K562 (cell line): ENCODE data around the gene SAPCD1. TPM values are rescaled to one million over a fixed set of nuclear protein-coding genes. Genes with fewer than 3 reads are reported as not detected.

Experiments used
- CAMTA2 ChIP-seq: fragments of 250-450 bp; sonication (Bioruptor Pico); conservative IDR thresholded peaks from 2 replicates; pipeline ENCODE4 v1.5.1; 2022
- CBX5 ChIP-seq: IDR thresholded peaks from 2 replicates; pipeline ENCODE4 v1.6.1; 2014; ENCODE audit warnings: low read depth, borderline replicate concordance
- ESRRA ChIP-seq: fragments of 450-650 bp; IDR thresholded peaks from 2 replicates; pipeline ENCODE4 v1.6.1; 2014; ENCODE audit warnings: low read depth, mild to moderate bottlenecking, moderate library complexity, borderline replicate concordance
- FUS ChIP-seq: fragments of 200-400 bp; formaldehyde crosslinking; optimal IDR thresholded peaks from 2 replicates; pipeline ENCODE3; 2017; ENCODE audit warnings: low read depth, low read length
- KDM4B ChIP-seq, 2 experiments: fragments of 450-650 bp in 1 of 2; sonication (generic) in 1 of 2; IDR thresholded peaks; 2 replicates each; pipeline ENCODE4 v1.6.1; 2016 to 2017; ENCODE audit warnings: borderline replicate concordance in 2 of 2, antibody characterized with exemption in 1 of 2, low read depth in 1 of 2, mild to moderate bottlenecking in 1 of 2
- KLF13 ChIP-seq: fragments of 450-650 bp; IDR thresholded peaks from 2 replicates; pipeline ENCODE4 v1.6.1; 2016; ENCODE audit warnings: missing genetic modification characterization, low read depth, mild to moderate bottlenecking, missing compliant biosample characterization, moderate library complexity, borderline replicate concordance
- KLF16 ChIP-seq: IDR thresholded peaks from 2 replicates; pipeline ENCODE4 v1.6.1; 2016; ENCODE audit warnings: antibody characterized with exemption
- PHF21A ChIP-seq: fragments of 450-650 bp; IDR thresholded peaks from 2 replicates; pipeline ENCODE4 v1.6.1; 2017; ENCODE audit warnings: low read depth, borderline replicate concordance
- TCF3 ChIP-seq: sonication (generic); formaldehyde crosslinking; IDR thresholded peaks from 2 replicates; pipeline ENCODE4 v1.4.0; 2020; ENCODE audit warnings: mild to moderate bottlenecking, missing genetic modification reagents
- ZC3H4 ChIP-seq: sonication (generic); formaldehyde crosslinking; IDR thresholded peaks from 2 replicates; pipeline ENCODE4 v1.9.0; 2021; ENCODE audit warnings: missing genetic modification reagents, borderline replicate concordance
- ZNF316 ChIP-seq: fragments of 450-650 bp; IDR thresholded peaks from 2 replicates; pipeline ENCODE4 v1.6.1; 2016
- ZNF436 ChIP-seq: fragments of 250-450, 450-650 bp; sonication (Bioruptor Pico); formaldehyde crosslinking; IDR thresholded peaks from 2 replicates; pipeline ENCODE4 v1.7.0; 2020; ENCODE audit warnings: mild to moderate bottlenecking
- polyA plus RNA-seq, 8 experiments: library from polyadenylated mRNA; depleted of rRNA in 4 of 8; stranded (reverse) in 5 of 8; unstranded in 3 of 8; fragments of >200 nt; fragmentation: Nextera tagmentation in 2 of 8; fragmentation: Illumina TruSeq in 1 of 8; extraction: Ambion mirVana in 2 of 8; extraction: Trizol in 1 of 8; gene quantifications; 2 replicates each; pipeline versions ENCODE4 v1.2.1 to v1.2.3, GENCODE V29; 2011 to 2014; ENCODE audit warnings: inconsistent platforms in 1 of 8, missing spikeins in 1 of 8
- total RNA-seq, 7 experiments: library from RNA; depleted of rRNA in 6 of 7; stranded (reverse); fragments of >200 nt in 6 of 7; fragmentation: Illumina TruSeq in 2 of 7; extraction: Trizol in 2 of 7; gene quantifications; 2 replicates each; pipeline versions ENCODE4 v1.2.1 to v1.2.3, GENCODE V29; 2011 to 2021; ENCODE audit warnings: low replicate concordance in 1 of 7
- TF ChIP-seq, protein P1 (sequence below): sonication (generic); formaldehyde crosslinking; IDR thresholded peaks from 2 replicates; pipeline ENCODE4 v1.8.1; 2023; ENCODE audit warnings: mild to moderate bottlenecking, missing genetic modification reagents, moderate library complexity
- TF ChIP-seq, protein P2 (sequence below), 2 experiments: IDR thresholded peaks; 2 replicates each; pipeline ENCODE4 v1.6.1; 2012; ENCODE audit warnings: improper control_type of control experiment in 2 of 2, low read depth in 2 of 2, low read length in 2 of 2, borderline replicate concordance in 1 of 2
- TF ChIP-seq, protein P3 (sequence below): fragments of 250-450 bp; sonication (Bioruptor Pico); IDR thresholded peaks from 2 replicates; pipeline ENCODE4 v1.4.0; 2020; ENCODE audit warnings: borderline replicate concordance
- TF ChIP-seq, protein P4 (sequence below), 2 experiments: fragments of 450-650 bp; IDR thresholded peaks; 2 replicates each; pipeline ENCODE4 v1.6.1; 2018; ENCODE audit warnings: mild to moderate bottlenecking in 2 of 2, low read depth in 1 of 2; ENCODE audit not compliant: partially characterized antibody in 2 of 2
- TF ChIP-seq, protein P5 (sequence below): fragments of 250-450 bp; sonication (Bioruptor Pico); IDR thresholded peaks from 2 replicates; pipeline ENCODE4 v1.6.1; 2021; ENCODE audit warnings: mild to moderate bottlenecking

SAPCD1 gene
- total and polyA plus RNA-seq, 9 of the 15 experiments (the other 6 are each of a cell fraction or from before 2014, with no cell fraction given) = 2.6 to 30.2 (median 7.4) TPM

DNA sequence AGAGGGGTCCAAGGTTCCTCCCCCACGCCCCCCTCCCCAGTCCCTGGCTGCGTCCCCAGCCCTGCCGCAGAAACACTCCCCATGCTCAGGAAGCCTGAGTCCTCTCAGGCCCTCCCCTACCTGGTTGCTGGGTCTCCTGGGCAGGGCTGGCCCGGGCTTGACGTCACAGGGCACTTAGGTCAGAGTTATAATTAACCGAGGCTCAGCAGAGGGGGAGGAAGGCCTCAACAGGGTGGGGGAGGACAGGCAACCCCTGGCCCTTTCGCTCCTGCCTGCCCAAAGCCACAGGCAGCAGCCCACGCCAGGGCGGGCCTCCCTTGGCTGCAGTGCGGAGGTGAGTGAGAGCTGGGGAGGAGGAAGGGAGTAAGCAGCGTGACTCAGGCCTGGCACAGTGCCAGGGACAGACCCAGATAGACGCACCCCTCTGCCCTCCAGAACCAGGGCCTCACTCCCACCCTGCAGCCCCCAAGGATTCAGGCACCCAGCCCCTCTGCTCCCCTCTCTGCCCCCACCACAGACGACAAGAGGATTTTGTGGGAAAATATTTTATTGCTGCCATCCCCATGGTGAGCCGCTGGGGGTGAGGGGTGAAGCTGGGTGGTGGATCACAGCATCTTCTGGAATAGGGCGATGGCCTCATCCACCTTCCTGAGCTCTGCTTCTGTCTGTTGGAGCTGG, 14.7 kb downstream of the SAPCD1 start, which contains the start of gene VWA7 (continued):
- TF ChIP-seq KLF13 (tag) = peak; percentile 54; the same call in 1 of the 2 replicates
- TF ChIP-seq KDM4B (IDR thresholded peaks at IDR 0.05; ENCODE audit: borderline replicate concordance in 2 of 2, low read depth in 1 of 2) = peak in 1 of 2 experiments; percentile 95; a peak in 1 of 4 replicates
- peak; percentile 72 for TF ChIP-seq TCF3 (CRISPR knock-in tag)
- TF ChIP-seq KLF16 = peak; percentile 95
- TF ChIP-seq, protein P1, sequence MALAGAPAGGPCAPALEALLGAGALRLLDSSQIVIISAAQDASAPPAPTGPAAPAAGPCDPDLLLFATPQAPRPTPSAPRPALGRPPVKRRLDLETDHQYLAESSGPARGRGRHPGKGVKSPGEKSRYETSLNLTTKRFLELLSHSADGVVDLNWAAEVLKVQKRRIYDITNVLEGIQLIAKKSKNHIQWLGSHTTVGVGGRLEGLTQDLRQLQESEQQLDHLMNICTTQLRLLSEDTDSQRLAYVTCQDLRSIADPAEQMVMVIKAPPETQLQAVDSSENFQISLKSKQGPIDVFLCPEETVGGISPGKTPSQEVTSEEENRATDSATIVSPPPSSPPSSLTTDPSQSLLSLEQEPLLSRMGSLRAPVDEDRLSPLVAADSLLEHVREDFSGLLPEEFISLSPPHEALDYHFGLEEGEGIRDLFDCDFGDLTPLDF = peak; percentile 83; the same call in 1 of the 2 replicates
- TF ChIP-seq, protein P2, sequence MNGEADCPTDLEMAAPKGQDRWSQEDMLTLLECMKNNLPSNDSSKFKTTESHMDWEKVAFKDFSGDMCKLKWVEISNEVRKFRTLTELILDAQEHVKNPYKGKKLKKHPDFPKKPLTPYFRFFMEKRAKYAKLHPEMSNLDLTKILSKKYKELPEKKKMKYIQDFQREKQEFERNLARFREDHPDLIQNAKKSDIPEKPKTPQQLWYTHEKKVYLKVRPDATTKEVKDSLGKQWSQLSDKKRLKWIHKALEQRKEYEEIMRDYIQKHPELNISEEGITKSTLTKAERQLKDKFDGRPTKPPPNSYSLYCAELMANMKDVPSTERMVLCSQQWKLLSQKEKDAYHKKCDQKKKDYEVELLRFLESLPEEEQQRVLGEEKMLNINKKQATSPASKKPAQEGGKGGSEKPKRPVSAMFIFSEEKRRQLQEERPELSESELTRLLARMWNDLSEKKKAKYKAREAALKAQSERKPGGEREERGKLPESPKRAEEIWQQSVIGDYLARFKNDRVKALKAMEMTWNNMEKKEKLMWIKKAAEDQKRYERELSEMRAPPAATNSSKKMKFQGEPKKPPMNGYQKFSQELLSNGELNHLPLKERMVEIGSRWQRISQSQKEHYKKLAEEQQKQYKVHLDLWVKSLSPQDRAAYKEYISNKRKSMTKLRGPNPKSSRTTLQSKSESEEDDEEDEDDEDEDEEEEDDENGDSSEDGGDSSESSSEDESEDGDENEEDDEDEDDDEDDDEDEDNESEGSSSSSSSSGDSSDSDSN (IDR thresholded peaks at IDR 0.05; ENCODE audit: borderline replicate concordance in 1 of 2, low read depth in 2 of 2, low read length in 2 of 2) = peak in 1 of 2 experiments; percentile 98; a peak in 2 of 4 replicates
- TF ChIP-seq ZC3H4 (CRISPR knock-in tag) = no peak
- TF ChIP-seq FUS = no peak
- TF ChIP-seq, protein P3, sequence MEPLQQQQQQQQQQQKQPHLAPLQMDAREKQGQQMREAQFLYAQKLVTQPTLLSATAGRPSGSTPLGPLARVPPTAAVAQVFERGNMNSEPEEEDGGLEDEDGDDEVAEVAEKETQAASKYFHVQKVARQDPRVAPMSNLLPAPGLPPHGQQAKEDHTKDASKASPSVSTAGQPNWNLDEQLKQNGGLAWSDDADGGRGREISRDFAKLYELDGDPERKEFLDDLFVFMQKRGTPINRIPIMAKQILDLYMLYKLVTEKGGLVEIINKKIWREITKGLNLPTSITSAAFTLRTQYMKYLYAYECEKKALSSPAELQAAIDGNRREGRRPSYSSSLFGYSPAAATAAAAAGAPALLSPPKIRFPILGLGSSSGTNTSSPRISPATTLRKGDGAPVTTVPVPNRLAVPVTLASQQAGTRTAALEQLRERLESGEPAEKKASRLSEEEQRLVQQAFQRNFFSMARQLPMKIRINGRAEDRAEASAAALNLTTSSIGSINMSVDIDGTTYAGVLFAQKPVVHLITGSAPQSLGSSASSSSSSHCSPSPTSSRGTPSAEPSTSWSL = peak; percentile 11; the same call in 1 of the 2 replicates
- TF ChIP-seq ZNF436 (CRISPR knock-in tag) = no peak
- 0 out of 2 replicates have a peak, but pooled peaks have one; percentile 78 for TF ChIP-seq CAMTA2 (CRISPR knock-in tag)
- TF ChIP-seq CBX5 = peak; percentile 66; the same call in 1 of the 2 replicates
- TF ChIP-seq, protein P4, sequence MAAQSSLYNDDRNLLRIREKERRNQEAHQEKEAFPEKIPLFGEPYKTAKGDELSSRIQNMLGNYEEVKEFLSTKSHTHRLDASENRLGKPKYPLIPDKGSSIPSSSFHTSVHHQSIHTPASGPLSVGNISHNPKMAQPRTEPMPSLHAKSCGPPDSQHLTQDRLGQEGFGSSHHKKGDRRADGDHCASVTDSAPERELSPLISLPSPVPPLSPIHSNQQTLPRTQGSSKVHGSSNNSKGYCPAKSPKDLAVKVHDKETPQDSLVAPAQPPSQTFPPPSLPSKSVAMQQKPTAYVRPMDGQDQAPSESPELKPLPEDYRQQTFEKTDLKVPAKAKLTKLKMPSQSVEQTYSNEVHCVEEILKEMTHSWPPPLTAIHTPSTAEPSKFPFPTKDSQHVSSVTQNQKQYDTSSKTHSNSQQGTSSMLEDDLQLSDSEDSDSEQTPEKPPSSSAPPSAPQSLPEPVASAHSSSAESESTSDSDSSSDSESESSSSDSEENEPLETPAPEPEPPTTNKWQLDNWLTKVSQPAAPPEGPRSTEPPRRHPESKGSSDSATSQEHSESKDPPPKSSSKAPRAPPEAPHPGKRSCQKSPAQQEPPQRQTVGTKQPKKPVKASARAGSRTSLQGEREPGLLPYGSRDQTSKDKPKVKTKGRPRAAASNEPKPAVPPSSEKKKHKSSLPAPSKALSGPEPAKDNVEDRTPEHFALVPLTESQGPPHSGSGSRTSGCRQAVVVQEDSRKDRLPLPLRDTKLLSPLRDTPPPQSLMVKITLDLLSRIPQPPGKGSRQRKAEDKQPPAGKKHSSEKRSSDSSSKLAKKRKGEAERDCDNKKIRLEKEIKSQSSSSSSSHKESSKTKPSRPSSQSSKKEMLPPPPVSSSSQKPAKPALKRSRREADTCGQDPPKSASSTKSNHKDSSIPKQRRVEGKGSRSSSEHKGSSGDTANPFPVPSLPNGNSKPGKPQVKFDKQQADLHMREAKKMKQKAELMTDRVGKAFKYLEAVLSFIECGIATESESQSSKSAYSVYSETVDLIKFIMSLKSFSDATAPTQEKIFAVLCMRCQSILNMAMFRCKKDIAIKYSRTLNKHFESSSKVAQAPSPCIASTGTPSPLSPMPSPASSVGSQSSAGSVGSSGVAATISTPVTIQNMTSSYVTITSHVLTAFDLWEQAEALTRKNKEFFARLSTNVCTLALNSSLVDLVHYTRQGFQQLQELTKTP (IDR thresholded peaks at IDR 0.05; ENCODE audit: low read depth in 1 of 2, partially characterized antibody in 2 of 2) = peak in 1 of 2 experiments; percentile 87
- peak; percentile 91 for TF ChIP-seq ESRRA
- TF ChIP-seq ZNF316 = peak; percentile 89
- TF ChIP-seq, protein P5, sequence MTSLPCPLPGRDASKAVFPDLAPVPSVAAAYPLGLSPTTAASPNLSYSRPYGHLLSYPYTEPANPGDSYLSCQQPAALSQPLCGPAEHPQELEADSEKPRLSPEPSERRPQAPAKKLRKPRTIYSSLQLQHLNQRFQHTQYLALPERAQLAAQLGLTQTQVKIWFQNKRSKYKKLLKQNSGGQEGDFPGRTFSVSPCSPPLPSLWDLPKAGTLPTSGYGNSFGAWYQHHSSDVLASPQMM (CRISPR knock-in tag) = no peak
- peak; percentile 89 for TF ChIP-seq PHF21A
